Hematopoietic multipotent progenitor cell treated with erythropoietin and hydrocortisone succinate and interleukin-3 and kit ligand, for 6 days (in vitro differentiated cells): ENCODE results near the gene MYLK.
A peak's percentile ranks its signal among the peaks of the same experiment; 100 is the strongest.

Source experiments
- DNase-seq: peaks from one replicate; pipeline ENCODE4 v3.0.0-alpha.2; 2015

MYLK gene

GRCh38 chr3:123658118-123658851, 225.8 kb downstream of the MYLK start:
- DNase-seq = no peak

- DNase-seq = no peak
Observed at GRCh38 chr3:123657568-123657967, 226.6 kb downstream of the MYLK start.

GRCh38 chr3:123657111-123657510, 227.0 kb downstream of the MYLK start:
- DNase-seq = no peak

GRCh38 chr3:123656691-123657090, 227.4 kb downstream of the MYLK start:
- peak; percentile 40 for DNase-seq

- DNase-seq = no peak
Observed at GRCh38 chr3:123656274-123656673, 227.9 kb downstream of the MYLK start.

- no peak for DNase-seq
Observed at GRCh38 chr3:123655400-123655799, 228.7 kb downstream of the MYLK start.

GRCh38 chr3:123653221-123653682, 230.9 kb downstream of the MYLK start:
- DNase-seq = no peak

GRCh38 chr3:123652342-123652984, 231.7 kb downstream of the MYLK start:
- DNase-seq = peak; percentile 85

GRCh38 chr3:123651449-123652341, 232.4 kb downstream of the MYLK start:
- DNase-seq = no peak

- no peak for DNase-seq
Observed at GRCh38 chr3:123650101-123650500, 234.0 kb downstream of the MYLK start.

GRCh38 chr3:123648696-123649405, 235.3 kb downstream of the MYLK start:
- no peak for DNase-seq

- DNase-seq = no peak
Observed at GRCh38 chr3:123644358-123644757, 239.8 kb downstream of the MYLK start.

- no peak for DNase-seq
Observed at GRCh38 chr3:123642957-123643330, 241.2 kb downstream of the MYLK start.

- DNase-seq = peak; percentile 93
Observed at GRCh38 chr3:123642182-123642956, 241.8 kb downstream of the MYLK start.

GRCh38 chr3:123641505-123641904, 242.6 kb downstream of the MYLK start:
- DNase-seq = no peak

GRCh38 chr3:123640740-123641462, 243.2 kb downstream of the MYLK start:
- DNase-seq = no peak

- no peak for DNase-seq
Observed at GRCh38 chr3:123640311-123640710, 243.8 kb downstream of the MYLK start.

GRCh38 chr3:123638936-123639689, 245.0 kb downstream of the MYLK start:
- DNase-seq = no peak

- DNase-seq = no peak
Observed at GRCh38 chr3:123637841-123638240, 246.3 kb downstream of the MYLK start.

- no peak for DNase-seq
Observed at GRCh38 chr3:123637131-123637530, 247.0 kb downstream of the MYLK start.

- no peak for DNase-seq
Observed at GRCh38 chr3:123636431-123636841, 247.7 kb downstream of the MYLK start.
